SW480 (cell line): ENCODE measurements around the gene ALLC.
"Not testable (repeated sequence)": the region's sequence is repeated elsewhere in the genome, so short reads cannot be mapped to it uniquely, and the experiment has no call there.

Experiments used
- DNase-seq: peaks from one replicate; pipeline ENCODE4 v3.0.0-alpha.2; 2016; ENCODE audit warnings: low spot score

ALLC gene

GRCh38 chr2:3657881-3658280, at the start of gene ALLC:
TSS of gene ALLC (plus strand) at chr2:3658200. CDS start at chr2:3671158, 12,958 bp downstream.
- no peak for DNase-seq

GRCh38 chr2:3608373-3609278, 49.4 kb upstream of the ALLC start:
- no peak for DNase-seq

DNA sequence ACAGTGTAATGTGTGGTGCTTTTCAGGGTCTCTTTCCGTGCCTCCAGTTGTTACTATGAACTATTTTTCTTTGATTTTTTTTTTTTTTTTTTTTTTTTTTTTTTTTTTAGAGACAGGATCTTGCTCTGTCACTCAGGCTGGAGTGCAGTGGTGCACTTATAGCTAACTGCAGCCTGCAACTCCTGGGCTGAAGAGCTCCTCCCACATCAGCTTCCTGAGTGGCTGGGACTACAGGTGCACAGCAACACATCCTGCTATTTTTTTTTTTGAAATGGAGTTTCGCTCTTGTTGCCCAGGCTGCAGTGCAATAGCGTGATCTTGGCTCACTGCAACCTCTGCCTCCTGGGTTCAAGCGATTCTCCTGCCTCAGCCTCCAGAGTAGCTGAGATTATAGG, 48.7 kb upstream of the ALLC start:
- DNase-seq = not testable (repeated sequence)

DNA sequence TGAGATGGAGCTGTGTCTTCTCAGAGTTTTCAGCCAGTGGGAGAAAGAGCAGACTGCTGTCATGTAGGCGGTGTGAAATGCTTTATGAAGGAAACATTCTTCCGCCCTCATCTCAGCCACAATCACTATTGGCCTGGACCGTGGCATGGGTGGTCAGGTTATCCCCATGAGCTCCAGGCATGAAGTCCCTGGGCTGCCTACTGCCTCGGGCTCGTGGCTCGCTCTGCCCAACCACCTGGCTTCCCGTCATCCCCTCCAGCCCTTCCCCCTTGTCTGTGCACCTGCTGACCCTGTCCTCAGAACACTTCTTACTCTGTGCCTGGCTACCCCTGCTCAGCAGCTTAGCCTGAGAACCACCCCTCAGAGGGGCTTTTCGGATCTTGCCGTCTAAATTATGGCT, 47.6 kb upstream of the ALLC start:
- no peak for DNase-seq

GRCh38 chr2:3610881-3611505, 47.0 kb upstream of the ALLC start:
- DNase-seq = no peak

- DNase-seq = no peak
These were observed 46.4 kb upstream of the ALLC start for GRCh38 chr2:3611589-3611988.

- no peak for DNase-seq
These were observed 45.1 kb upstream of the ALLC start for GRCh38 chr2:3612639-3613523.

GRCh38 chr2:3613524-3613905, 44.5 kb upstream of the ALLC start:
- DNase-seq = no peak

GRCh38 chr2:3614743-3615142, 43.3 kb upstream of the ALLC start:
- not testable (repeated sequence) for DNase-seq

GRCh38 chr2:3615541-3616200, 42.3 kb upstream of the ALLC start:
- not testable (repeated sequence) for DNase-seq

DNA sequence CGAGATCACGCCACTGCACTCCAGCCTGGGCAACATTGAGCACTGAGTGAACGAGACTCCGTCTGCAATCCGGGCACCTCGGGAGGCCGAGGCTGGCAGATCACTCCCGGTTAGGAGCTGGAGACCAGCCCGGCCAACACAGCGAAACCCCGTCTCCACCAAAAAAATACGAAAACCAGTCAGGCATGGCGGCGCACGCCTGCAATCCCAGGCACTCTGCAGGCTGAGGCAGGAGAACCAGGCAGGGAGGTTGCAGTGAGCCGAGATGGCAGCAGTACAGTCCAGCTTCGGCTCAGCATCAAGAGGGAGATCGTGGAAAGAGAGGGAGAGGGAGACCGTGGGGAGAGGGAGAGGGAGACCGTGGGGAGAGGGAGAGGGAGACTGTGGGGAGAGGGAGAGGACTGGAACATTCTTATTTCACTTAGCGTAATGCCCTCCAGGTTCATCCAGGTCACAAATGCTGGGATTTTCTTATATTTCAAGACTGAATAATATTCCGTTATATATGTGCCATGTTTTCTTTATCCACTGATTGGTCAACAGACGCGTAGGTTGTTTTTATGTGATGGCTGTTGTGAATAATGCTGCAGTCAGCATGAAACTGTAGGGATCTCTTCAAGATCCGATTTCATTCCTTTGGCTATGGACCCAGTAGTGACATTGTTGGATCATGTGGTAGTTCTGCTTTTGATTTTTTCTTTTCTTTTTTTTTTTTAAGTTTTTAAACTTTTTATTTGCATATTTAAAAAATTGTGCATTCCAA, 41.4 kb upstream of the ALLC start:
- DNase-seq = not testable (repeated sequence)

DNA sequence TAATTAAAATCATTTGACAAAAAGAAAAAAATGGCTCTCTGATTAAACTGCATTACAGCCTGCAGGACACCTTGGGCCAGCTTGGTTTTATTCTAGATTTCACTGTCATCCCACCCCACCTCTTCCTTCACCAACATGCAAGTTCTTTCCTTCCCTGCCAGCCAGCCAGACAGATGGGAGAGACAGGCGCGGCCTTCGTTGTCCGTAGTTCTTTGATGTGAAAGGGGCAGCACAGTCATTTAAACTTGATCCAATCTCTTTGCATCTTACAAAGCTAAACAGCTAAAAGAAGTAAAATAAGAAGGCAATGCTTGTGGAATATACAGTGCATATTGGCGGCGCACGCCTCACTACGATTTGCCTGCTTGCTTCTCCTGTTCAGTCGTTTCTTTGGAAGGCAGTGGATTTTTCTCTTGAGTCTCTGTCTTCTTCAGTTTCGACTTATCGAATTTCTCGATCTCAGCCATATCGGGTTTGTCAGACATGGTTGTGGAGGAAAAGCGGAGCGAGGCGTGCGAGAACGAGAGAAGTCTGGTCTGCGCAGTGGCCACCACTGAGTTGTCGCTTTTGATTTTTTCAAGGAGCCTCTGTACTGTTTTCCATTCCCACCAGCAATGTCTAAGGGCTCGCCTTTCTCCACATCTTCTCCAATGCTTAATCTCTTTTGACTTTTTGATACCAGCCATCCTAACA, 40.7 kb upstream of the ALLC start:
- no peak for DNase-seq

- DNase-seq = no peak
These were observed 39.6 kb upstream of the ALLC start for GRCh38 chr2:3618367-3618766.

DNA sequence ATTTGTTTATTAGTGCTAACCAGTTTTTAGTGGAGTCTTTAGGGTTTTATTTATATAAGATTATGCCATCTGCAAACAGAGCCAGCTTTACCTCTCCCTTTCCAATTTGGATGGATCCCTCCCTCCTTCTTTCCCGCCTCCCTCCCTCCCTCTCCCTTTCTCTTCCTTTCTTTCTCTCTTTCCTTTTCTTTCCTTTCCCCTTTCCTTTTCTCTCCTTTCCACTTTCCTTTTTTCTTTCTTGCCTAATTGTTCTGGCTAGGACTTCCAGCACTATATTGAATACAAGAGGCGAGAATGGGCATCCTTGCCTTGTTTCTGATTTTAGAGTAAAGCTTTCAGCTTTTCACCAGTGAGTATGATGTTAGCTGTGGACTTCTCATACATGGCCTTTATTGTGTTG, 39.0 kb upstream of the ALLC start:
- no peak for DNase-seq

GRCh38 chr2:3619661-3620060, 38.3 kb upstream of the ALLC start:
- not testable (repeated sequence) for DNase-seq

- no peak for DNase-seq
These were observed 37.2 kb upstream of the ALLC start for GRCh38 chr2:3620834-3621233.

DNA sequence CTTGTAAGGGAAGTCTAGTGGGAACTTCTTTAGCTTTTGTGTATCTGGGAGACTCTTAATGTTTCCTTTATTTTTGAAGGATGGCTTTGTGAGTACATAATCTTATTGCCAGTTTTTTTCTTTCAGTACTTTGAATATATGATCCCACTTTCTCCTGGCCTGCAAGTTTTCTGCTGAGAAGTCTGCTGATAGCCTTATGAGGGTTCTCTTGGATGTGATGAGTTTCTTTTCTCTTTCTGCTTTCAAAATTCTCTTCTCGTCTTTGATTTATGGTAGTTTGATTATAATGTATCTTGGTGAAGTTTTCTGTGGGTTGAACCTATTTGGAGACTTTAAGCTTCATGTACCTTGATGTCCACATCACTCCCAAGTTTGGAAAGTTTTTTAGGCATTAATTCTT, 35.0 kb upstream of the ALLC start:
- no peak for DNase-seq

- no peak for DNase-seq
These were observed 33.8 kb upstream of the ALLC start for GRCh38 chr2:3624059-3624794.

DNA sequence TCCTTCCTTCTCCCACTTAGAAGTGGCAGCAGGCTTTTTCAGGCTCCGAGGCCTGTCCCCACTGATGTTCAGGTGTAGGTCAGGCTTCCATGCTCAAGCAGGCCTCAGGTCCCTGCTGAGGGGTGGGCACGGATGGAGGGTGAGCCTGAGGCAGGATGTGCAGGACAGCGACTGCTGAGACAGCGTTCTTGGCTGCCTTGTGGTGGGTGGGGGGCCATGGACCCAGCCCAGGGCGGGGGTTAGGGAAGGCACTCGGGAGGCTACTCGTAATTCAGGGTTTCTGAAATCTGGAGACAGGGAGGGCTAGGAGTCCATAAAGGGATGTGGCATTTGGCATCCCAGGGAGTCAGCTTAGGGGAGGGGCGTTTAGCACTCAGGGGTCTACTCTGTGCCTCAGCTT, 32.8 kb upstream of the ALLC start:
- no peak for DNase-seq
